Stimulated activated CD8-positive, alpha-beta memory T cell treated with anti-CD3 and anti-CD28 coated beads, Interleukin-4, amount 100 ng/mL, for 1 hour (primary cell): Measurements from ENCODE around the gene BRD2.

Experiments
- DNase-seq, 2 donors: peaks; one replicate each; pipeline ENCODE4 v3.0.0-alpha.2; 2020; ENCODE audit warnings: low read depth in 2 of 2, low spot score in 1 of 2

Gene BRD2

DNA sequence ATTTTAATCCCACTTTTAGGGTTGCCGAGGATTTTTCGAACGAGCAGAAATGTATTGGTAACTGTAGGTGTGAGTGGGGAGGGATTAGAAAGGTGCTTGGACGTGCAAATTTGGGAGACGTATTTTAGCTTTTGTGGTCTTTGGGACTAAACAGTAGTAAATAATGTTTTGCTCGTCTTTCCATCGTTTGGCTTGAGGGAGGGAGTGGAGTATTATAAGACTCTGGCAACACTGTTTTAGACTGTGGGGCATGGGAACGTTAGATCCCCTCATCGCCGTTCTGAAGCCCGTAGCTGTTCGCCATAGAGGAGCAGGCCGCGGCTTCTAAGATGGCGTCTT is 2.8 kb downstream of the BRD2 start:
- no peak for DNase-seq

DNA sequence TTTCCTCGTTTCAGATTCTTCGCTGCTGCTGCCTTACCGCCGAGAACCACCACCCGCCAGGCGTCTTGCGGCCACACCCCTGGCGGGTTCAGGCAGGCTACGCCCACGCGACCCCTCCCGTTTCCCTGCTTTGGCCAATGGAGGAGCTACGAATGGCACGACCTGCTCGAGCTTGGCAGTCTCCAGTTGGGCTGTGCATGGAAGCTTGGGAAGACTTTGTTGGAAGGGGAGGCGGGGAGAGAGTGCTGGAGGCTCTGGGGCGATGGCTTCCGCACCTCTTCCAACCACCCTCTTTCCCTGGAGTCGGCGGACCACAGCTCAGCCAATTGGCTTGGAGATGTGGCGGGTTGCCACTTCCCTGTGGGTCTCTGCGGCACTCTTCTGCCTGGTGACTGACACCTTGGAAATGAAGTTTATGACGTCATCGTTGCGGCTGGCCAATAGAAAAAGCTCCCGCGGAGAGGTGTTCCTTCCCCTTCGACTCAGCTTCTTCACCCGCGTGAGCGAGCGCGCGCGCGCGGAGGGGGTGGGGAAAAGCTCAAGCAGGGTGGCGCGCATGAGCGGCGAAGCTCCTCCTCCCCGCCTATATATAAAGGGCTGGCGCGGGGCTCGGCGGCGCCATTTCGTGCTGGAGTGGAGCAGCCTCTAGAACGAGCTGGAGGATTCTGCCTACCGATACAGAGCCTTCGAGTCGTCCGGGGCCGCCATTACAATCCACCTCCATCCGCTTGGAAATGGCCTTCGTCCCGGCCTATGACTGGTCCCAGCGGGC is 3.4 kb downstream of the BRD2 start:
- DNase-seq = peak; percentile 99 to 100

DNA sequence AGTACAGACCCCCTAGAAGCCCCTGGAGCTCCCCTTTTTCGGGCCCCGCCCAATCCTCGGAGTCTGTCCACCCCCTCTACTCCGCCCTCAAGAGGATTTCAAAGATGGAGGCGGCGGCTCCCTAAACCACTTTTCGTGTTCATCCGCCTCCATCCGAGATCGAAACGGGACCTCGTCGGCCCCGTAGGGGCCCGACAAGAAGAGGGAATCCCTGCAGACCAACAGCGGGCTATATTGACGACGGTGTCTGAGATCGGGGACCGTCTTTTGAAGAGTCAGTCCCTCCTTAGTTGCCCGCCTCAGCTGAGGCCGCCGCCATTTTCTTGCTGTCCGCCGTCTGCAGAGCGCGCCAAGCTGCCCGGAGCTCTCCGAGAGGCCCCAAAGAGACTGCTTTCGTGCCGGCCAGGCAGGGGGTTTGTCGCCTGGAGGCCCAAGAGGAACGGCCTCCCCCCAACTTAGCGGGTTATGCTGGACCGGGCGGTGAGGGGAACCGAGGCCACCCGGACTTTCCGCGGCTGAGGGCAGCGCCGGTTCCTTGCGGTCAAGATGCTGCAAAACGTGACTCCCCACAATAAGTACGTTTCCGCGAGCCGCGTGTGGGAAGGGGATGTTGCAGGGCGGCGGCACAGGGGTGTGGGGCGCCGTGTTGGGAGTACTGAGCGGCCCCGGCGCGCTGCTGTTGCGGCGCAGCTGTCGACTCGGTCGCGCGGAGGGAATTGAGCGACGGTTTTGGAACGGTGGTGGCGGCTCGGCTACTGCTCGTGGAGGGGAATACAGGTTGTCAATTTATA is 4.2 kb downstream of the BRD2 start:
- DNase-seq = no peak

DNA sequence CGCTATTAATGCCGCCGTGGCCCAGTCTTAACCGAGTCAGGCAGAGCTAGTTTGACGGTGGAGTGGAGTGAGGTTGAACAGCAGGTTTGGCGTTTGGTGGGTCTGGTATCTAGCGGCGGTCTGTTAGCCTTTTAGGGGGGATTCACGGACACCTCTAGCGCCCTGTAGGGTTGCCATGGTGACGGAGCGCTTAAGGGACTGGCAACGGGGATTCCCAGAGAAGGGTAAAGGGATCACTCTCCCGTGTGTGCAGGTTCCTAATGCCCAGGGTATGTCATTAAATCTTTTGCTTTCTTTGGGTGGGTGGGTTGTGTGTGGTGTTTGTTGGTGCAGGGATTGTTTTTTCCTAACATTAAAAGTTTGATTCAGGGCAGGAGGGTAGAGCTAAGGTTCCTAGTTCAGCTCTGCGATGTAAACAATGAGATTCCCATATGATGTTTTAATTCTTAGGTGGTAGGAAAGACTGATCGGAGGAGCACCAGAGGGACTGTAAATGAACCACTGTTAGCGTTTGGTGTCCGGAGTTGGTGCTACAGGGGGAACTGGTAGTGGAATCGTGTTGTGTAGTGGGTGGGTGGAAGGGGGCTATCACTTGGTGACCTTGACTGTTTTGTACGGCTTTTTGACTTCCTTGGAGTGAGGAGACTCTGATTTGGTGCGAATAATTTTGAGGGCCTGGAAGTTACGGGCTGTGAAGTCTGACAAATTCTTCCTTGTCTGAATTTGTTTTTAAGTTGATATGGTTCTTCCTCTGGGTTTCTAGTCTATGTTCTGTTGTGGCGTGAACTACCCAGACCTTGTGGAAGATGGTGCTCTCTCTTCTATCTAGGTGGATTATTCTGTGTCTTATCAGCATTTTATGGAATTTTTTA is 5.0 kb downstream of the BRD2 start:
- DNase-seq = no peak

DNA sequence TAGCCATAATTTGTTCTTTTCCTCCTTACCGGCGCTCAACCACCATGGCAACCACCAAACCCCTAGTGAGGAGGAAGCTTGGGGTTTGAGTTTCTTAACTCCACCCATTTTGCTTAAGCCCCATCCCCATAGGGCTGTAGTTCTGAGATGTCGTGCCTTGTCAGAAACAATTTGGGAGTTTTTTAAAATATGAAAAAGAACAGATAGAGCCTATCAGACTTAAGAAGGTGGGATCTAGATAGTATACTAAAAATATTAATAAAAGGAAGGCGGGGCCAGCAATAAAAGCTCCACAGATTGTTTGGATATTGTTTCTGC is 5.6 kb downstream of the BRD2 start:
- DNase-seq = no peak

DNA sequence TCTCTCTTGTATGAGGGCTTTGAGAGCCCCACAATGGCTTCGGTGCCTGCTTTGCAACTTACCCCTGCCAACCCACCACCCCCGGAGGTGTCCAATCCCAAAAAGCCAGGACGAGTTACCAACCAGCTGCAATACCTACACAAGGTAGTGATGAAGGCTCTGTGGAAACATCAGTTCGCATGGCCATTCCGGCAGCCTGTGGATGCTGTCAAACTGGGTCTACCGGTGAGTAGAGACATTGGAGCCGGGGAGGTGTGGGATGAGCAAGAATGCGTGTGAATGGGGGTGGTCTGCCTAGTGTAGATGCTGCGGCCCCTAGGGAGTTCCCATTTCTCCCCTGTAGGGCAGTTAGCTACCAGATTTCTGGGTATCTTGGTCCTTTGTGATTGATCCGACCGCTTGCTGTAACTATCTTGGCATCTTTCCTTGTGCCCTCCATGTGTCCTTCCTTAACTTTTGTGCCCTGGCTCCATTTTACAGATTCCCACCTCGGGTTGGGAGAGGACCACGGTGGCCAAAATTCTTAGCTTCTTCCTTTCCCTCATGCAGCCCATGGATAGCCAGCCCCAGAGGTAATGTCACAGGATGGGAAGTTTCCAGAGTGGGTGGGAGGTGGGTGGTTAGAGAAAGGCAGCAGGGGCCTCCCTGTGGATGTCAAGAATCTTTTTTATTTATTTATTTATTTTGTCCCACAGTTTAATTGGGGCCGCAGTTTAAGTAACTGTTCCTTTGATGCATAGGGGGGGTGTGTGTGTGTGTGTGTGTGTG is 6.3 kb downstream of the BRD2 start:
- DNase-seq = no peak

DNA sequence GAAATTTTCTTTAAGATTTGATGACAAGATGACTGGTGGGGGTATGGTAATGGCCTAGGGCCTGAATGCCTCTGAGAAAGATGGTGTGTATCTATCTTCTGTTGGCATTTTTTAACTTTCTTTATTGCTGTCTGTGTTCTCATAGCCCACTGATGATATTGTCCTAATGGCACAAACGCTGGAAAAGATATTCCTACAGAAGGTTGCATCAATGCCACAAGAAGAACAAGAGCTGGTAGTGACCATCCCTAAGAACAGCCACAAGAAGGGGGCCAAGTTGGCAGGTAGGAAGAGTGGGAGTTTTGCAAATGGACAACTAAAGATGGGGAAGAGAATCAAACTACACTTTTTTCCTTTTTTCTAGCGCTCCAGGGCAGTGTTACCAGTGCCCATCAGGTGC is 7.5 kb downstream of the BRD2 start:
- DNase-seq = no peak

DNA sequence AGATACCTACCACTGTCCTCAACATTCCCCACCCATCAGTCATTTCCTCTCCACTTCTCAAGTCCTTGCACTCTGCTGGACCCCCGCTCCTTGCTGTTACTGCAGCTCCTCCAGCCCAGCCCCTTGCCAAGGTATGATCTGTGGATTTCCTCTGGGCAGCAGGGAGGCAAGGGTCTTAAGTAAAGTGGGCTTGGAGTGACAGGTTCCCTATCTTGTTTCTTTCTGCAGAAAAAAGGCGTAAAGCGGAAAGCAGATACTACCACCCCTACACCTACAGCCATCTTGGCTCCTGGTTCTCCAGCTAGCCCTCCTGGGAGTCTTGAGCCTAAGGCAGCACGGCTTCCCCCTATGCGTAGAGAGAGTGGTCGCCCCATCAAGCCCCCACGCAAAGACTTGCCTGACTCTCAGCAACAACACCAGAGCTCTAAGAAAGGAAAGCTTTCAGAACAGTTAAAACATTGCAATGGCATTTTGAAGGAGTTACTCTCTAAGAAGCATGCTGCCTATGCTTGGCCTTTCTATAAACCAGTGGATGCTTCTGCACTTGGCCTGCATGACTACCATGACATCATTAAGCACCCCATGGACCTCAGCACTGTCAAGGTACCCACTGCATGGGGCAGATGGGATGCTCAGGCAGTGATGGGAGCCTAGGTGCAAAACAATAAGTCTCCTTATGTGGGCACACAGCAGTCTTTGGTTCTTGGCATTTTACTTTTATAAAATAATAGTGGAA is 8.1 kb downstream of the BRD2 start:
- DNase-seq = no peak

DNA sequence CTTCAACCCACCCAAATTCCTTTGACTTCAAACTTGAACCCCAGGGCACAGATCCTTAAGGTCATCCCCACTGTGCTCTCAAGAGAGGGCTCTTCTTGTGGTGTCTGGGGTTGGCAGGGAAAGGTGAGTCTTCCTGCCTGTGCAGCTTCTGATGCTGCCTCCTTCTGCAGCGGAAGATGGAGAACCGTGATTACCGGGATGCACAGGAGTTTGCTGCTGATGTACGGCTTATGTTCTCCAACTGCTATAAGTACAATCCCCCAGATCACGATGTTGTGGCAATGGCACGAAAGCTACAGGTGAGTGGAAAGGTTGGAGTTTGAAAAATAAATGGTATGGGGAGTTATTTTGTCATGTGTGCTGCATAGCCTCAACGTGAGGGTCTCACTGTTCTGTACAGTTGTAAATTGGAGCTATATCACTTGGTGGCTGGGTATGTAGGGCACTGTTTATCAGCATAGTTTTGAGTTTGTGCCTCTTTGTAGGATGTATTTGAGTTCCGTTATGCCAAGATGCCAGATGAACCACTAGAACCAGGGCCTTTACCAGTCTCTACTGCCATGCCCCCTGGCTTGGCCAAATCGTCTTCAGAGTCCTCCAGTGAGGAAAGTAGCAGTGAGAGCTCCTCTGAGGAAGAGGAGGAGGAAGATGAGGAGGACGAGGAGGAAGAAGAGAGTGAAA is 9.0 kb downstream of the BRD2 start:
- no peak for DNase-seq

DNA sequence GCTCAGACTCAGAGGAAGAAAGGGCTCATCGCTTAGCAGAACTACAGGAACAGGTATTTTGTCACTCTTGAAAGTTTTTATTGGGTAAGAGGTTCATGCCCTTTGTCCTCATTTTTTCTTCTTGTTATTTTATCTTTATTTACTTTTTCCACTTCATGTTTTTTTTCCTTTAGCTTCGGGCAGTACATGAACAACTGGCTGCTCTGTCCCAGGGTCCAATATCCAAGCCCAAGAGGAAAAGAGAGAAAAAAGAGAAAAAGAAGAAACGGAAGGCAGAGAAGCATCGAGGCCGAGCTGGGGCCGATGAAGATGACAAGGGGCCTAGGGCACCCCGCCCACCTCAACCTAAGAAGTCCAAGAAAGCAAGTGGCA is 9.5 kb downstream of the BRD2 start:
- no peak for DNase-seq

DNA sequence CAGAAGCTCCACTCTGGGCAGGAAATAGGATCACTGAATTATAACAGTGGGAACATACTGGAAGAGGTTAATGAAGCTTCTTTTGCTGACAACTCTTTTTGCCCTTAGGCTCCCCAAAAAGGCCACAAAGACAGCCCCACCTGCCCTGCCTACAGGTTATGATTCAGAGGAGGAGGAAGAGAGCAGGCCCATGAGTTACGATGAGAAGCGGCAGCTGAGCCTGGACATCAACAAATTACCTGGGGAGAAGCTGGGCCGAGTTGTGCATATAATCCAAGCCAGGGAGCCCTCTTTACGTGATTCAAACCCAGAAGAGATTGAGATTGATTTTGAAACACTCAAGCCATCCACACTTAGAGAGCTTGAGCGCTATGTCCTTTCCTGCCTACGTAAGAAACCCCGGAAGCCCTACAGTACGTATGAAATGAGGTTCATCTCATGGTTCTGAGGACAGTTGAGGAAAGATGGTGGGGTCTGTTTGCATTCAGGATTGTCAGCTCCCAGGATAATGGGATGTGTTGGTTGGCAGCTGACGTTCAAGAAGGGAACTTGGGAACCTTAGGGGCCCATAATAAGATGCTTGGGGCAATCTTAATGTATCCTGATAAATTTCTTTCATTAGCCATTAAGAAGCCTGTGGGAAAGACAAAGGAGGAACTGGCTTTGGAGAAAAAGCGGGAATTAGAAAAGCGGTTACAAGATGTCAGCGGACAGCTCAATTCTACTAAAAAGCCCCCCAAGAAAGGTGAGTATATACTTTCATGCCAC is 11.5 kb downstream of the BRD2 start:
- DNase-seq = no peak

DNA sequence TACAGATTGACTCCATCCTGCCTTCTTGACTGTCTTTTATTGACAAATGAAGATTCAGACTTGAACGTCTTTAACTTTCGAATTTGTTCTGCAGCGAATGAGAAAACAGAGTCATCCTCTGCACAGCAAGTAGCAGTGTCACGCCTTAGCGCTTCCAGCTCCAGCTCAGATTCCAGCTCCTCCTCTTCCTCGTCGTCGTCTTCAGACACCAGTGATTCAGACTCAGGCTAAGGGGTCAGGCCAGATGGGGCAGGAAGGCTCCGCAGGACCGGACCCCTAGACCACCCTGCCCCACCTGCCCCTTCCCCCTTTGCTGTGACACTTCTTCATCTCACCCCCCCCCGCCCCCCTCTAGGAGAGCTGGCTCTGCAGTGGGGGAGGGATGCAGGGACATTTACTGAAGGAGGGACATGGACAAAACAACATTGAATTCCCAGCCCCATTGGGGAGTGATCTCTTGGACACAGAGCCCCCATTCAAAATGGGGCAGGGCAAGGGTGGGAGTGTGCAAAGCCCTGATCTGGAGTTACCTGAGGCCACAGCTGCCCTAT is 12.2 kb downstream of the BRD2 start:
- DNase-seq = no peak

DNA sequence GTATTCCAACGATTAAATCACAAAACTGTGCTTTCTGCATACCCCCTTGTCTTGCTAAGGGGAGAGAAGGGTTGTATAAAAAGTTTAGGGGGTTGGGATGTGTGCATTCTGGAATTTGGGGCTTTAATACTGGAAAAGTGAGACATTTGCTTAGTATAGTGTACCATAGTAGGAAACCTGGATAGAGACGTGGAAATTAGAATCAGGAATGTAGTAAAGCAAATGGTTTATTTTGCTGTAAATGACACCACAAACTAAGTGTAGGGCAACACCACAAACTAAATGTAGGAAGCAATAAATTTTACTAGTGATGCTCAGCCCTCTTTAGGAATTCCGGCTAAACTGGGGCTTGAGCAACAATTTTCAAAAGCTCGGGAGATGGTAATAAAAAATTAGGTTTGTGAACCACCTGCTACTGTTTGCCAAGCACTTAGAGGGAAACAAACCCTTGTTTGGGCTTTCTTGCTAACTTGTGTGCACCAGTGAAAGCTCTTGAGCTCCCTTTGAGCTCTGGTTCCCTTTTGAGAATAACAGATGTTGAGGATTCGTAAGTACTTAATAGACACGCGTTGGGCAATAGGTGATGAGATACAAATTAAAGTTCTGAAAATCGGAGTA is 13.8 kb downstream of the BRD2 start:
- DNase-seq = no peak

DNA sequence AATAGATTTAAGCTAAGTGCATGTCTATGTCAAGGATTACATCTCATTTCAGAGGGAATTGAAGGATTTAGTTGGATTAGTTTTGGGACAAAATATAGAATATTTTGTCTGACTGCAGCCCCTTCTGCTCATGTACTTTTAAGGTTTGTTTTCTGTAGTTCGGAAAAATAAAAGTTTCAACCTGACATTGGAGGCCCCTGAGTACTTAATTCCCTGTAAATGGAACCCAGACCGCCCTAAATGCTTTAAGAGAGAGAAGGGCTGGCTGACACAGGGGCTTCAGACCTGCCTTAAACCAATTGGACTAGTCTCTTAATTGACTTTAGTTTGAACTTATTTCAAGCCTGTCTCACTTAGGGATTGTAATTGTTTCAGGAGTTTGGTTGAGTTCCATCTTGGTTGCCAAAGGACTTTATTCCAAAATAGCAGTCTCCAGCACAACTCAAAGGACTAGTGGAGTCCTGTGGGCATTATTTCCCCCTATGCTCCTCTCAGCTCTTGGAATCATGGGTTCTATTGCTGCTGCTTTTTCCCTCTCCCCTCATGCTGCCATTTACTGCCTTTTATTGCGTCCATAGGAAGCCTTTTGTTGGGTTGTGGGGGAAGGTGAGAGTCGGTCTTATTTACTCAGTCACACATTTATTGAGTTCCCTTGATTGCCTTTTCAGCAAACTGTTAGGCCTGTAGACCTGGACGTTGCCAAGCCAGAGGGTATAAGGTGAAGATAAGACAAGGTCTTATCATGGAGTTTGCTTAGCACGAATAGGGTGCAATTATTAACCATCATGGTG is 14.5 kb downstream of the BRD2 start:
- no peak for DNase-seq

DNA sequence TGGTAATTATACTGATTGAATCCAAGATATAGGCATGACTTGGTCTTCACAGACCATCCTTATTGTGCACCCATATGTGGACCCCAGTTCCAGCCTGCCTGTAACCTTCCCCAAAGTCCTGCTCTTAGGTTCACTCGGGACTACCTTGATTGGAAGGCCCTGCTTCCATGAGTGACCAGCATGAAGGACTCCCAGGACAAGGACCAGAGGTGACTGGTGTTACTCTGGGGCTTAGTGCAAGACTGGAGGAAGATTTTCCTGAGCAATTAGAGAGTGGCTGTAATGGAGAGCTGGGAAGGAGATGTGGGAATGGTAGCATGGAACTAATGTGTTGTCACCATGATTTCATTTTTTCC is 15.1 kb downstream of the BRD2 start:
- DNase-seq = no peak

DNA sequence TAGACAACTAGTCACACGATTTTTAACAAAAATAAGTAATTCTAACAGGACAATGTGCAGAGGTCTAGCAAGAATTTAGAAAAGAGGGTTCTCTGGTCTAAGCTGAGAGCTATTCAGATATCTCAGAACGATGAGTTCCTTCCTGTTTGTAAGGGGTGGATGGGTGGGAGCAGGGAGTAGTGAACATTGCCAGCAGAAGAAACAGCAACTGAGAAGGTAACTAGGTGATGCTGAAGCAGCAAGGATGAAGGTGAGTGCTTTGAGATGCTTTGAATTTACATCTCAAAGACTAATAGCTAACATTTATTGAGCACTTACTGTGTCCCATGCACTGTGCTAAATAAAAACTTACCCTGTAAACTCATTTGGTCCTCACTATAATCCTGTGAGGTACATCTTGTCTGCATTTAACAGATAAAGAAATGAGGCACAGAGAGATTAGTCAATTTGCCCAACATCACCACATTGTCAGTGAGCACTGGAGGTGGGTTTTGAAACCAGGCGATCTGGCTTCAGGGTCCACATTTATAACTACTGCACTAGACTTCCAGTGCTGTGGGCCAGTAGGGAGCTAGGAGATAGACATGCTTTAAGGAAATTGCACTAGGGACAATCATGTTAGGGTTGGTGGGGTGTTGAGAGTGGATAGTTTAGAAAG is 15.7 kb downstream of the BRD2 start:
- no peak for DNase-seq

DNA sequence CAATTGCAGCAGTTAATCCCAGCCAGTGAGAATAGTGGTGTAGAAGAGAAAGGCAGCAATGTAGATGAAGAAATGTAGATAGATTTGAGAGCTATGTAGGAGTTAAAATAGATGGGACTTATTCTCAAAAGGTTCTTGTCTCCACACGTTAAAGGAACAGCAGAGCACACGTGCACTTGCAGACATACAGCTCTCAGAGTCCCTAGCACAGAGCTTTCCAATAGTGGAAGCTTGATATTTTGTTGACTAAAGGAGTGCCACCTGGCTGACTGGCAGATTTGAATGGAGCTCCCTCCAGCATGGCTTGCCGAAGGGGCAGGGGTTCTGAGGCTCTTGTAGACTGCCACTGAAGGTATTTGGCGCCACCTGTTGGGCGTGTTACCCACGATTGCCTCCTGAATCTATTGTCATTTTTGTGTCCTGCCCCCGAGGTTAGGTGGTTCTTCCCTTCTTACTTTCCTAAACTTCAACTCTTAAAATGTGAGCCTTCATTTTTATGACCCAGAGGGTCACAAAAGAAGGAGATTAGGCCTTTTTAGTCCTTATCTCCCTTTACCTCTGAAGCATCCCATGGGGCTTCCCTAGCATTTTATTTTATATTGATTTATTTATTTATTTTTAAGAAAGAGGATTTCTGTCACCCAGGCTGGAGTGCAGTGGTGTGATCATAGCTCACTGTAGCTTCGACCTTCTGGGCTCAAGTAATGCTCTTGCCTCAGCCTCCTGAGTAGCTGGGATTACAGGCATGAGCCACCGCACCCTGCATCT is 16.4 kb downstream of the BRD2 start:
- DNase-seq = peak; percentile 77 to 89
